Measurements from ENCODE around the gene PRR19.

DNA sequence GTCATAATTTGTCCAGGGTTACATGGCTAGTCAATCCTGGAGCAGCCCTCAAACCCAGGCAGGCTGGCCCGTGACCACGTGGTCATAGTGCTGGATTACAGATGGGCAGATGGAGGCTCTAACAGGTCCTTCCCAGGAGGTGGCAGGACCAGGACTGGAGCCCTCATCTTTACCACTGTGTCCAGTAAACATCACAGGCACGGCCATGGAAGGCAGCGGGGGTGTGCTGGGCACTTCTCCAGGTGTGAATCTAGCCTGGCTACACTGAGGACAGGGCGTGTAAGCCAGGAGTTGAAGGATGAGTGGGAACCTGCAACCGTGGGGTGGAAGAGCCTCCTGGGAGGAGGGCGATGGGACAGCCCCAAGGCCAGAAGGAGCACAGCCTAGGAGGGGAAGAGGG lies 26.8 kb upstream of the PRR19 start:
- TF ChIP-seq CTCF (IDR thresholded peaks at IDR 0.05; ENCODE audit: low read depth, low read length) (no peak), EZH2phosphoT487 (IDR thresholded peaks at IDR 0.05; ENCODE audit: low read depth) (no peak)
